DND-41 (cell line): ENCODE measurements around the gene MAN1A1.

Experiments
- CTCF ChIP-seq: IDR thresholded peaks from 2 replicates; pipeline ENCODE4 v1.5.1; 2012; ENCODE audit warnings: borderline replicate concordance, low read length, moderate library complexity, mild to moderate bottlenecking; ENCODE audit not compliant: poor library complexity, severe bottlenecking; ENCODE audit errors: extremely low read depth
- EZH2 ChIP-seq: IDR thresholded peaks from 3 replicates; pipeline ENCODE4 v1.6.1; 2012; ENCODE audit warnings: borderline replicate concordance, low read depth, mild to moderate bottlenecking, moderate library complexity, low read length, inconsistent platforms; ENCODE audit not compliant: severe bottlenecking

DNA sequence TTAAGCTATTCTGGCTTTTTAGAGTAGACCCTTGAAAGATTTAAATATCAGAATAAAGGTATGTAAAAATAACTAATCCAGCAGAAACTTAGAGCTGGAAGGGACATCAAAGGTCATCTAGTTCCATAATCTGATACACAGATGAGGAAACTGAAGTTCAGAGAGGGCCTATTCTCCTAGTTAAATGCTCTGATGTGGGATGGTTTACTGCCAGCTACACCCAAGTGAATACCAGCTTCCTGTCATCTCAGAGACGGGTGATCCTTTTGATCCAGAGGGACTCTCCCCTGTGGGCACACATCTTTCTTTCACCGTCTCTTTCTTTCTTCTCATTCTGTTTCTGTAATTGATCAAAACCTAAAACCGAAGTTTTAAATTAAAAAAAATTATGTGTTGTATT lies 94.1 kb downstream of the MAN1A1 start:
- TF ChIP-seq CTCF (no peak), EZH2 (no peak)
